Lung (tissue), 12 donors: ENCODE results near the gene GPR146. TPM values are rescaled to one million over a fixed set of nuclear protein-coding genes. Genes with fewer than 3 reads are reported as not detected.
"Not testable (repeated sequence)": the region's sequence is repeated elsewhere in the genome, so short reads cannot be mapped to it uniquely, and the experiment has no call there.

ENCODE experiments used
- ATAC-seq: fragments of 200-7000 bp; cut with Tn5 transposase; one replicate; pipeline ENCODE4 v1.9.1; 2020; ENCODE audit warnings: moderate number of reproducible peaks; ENCODE audit not compliant: insufficient read depth, low FRiP score
- DNase-seq, 3 donors: peaks; one replicate each; pipeline ENCODE4 v3.0.0-alpha.2; 2013 to 2017
- H3K27ac ChIP-seq, 2 donors: one replicate each; pipeline ENCODE4 v1.5.1; 2013; ENCODE audit warnings: mild to moderate bottlenecking in 2 of 2, moderate library complexity in 2 of 2, control low read depth in 1 of 2, inconsistent platforms in 1 of 2, low read depth in 1 of 2, low read length in 1 of 2
- H3K27me3 ChIP-seq, 3 donors: one replicate each; pipeline ENCODE4 v1.5.1; 2013; ENCODE audit warnings: low read length in 2 of 3; ENCODE audit not compliant: control insufficient read depth in 3 of 3, insufficient read depth in 3 of 3
- H3K36me3 ChIP-seq, 4 donors: one replicate each; pipeline ENCODE4 v1.5.1; 2013; ENCODE audit warnings: low read length in 4 of 4, mild to moderate bottlenecking in 1 of 4, moderate library complexity in 1 of 4; ENCODE audit not compliant: control insufficient read depth in 4 of 4, insufficient read depth in 4 of 4
- H3K4me1 ChIP-seq, 5 donors: one replicate each; pipeline ENCODE4 v1.5.1; 2013; ENCODE audit warnings: low read length in 5 of 5, mild to moderate bottlenecking in 2 of 5, moderate library complexity in 1 of 5; ENCODE audit not compliant: control insufficient read depth in 5 of 5, insufficient read depth in 5 of 5
- H3K4me3 ChIP-seq: one replicate; pipeline ENCODE4 v1.5.1; 2013; ENCODE audit warnings: mild to moderate bottlenecking, control low read depth, moderate library complexity
- H3K9ac ChIP-seq, 2 donors: one replicate each; pipeline ENCODE4 v1.5.1; 2013; ENCODE audit warnings: low read length in 2 of 2, control low read depth in 1 of 2; ENCODE audit not compliant: insufficient read depth in 1 of 2
- H3K9me3 ChIP-seq, 4 donors: one replicate each; pipeline ENCODE4 v1.5.1; 2013; ENCODE audit warnings: low read length in 3 of 4, mild to moderate bottlenecking in 1 of 4, moderate library complexity in 1 of 4; ENCODE audit not compliant: control insufficient read depth in 4 of 4, insufficient read depth in 3 of 4
- WGBS, 2 donors: extraction: QIAGEN DNeasy Blood & Tissue Kit; methylation state at CpG; one replicate each; pipeline ENCODE4 v1.1.7; 2013; 5-methylcytosine and 5-hydroxymethylcytosine counted together
- polyA plus RNA-seq, 2 donors: library from polyadenylated mRNA; stranded (reverse); fragments of 200-250 nt; gene quantifications; one replicate each; pipeline ENCODE4 v1.2.1, GENCODE V29; 2013
- total RNA-seq, 2 donors: library from RNA; depleted of rRNA in 1 of 2; stranded (reverse); fragments of >200 nt in 1 of 2; gene quantifications; one replicate each; pipeline ENCODE4 v1.2.1, GENCODE V29; 2014 to 2021
- TF ChIP-seq, protein P1 (sequence below): IDR thresholded peaks from 2 replicates; pipeline ENCODE4 v1.5.1; 2012; ENCODE audit warnings: mild to moderate bottlenecking; ENCODE audit errors: control extremely low read depth, extremely low read depth
- donor health status: control.
- donor health status: control.
- donor health status: Bipolar disorder and iron deficiency.
- donor health status: healthy.
- donor health status: DM: yes; HTN: yes; CAD: no.

GPR146 gene
- total and polyA plus RNA-seq, 4 donors, result 13.7 to 27.1 (median 14.0) TPM

DNA sequence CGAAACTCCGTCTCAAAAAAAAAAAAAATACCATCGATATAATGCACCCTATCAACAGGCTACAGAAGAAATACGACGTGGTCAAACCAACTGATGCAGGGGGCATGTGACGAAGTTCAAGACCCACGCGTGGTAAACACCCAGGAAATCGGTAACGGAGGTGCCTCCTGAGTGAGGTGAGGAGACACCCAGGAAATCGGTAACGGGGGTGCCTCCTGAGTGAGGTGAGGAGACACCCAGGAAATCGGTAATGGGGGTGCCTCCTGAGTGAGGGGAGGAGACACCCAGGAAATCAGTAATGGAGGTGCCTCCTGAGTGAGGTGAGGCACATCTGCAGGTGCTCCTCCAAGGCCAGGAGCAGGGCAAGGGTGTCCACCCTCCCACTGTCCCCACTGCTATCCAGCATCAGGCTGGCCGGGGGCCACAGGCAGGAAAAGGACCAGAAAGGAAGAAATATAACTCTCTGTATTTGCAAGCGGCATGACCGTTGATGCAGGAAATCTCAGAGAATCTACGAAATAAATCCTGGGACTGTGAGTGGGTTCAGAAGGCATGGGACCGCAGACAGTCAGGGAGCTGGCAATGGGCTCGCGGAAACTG is 10.7 kb upstream of the GPR146 start:
- ATAC-seq (no peak), DNase-seq (no peak)
- H3K27me3 ChIP-seq, result no peaks in the 10 kb centered on the region
- peaks cover 0 to 4% (median 0%) of the 10 kb centered on the region in 4 donors for H3K36me3 ChIP-seq
- TF ChIP-seq, protein P1, sequence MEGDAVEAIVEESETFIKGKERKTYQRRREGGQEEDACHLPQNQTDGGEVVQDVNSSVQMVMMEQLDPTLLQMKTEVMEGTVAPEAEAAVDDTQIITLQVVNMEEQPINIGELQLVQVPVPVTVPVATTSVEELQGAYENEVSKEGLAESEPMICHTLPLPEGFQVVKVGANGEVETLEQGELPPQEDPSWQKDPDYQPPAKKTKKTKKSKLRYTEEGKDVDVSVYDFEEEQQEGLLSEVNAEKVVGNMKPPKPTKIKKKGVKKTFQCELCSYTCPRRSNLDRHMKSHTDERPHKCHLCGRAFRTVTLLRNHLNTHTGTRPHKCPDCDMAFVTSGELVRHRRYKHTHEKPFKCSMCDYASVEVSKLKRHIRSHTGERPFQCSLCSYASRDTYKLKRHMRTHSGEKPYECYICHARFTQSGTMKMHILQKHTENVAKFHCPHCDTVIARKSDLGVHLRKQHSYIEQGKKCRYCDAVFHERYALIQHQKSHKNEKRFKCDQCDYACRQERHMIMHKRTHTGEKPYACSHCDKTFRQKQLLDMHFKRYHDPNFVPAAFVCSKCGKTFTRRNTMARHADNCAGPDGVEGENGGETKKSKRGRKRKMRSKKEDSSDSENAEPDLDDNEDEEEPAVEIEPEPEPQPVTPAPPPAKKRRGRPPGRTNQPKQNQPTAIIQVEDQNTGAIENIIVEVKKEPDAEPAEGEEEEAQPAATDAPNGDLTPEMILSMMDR, result no peak
- H3K4me1 ChIP-seq, result peaks cover 0 to 9% (median 4%) of the 10 kb centered on the region in 5 donors
- H3K9ac ChIP-seq, result no peak overlapping the region
- 85 to 86% methylated on average over 20 of the region's 20 CpGs for WGBS, 2 donors
- H3K9me3 ChIP-seq, result no peaks in the 10 kb centered on the region
- no peak overlapping the region for H3K4me3 ChIP-seq
- no peak overlapping the region for H3K27ac ChIP-seq

DNA sequence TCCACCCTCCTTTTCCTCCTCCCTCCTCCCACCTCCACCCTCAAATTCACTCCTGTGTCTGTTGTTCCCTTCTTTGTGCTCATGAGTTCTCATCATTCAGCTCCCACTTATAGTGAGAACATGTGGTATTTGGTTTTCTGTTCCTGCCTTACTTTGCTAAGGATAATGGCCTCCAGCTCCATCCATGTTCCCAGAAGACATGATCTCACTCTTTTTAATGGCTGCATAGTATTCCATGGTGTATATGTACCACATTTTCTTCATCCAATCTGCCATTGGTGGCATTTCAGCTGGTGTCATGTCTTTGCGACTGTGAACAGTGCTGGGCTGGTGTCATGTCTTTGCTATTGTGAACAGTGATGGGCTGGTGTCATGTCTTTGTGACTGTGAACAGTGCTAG is 9.6 kb upstream of the GPR146 start:
- H3K9me3 ChIP-seq, ATAC-seq, H3K9ac ChIP-seq, DNase-seq, H3K27me3 ChIP-seq, H3K4me3 ChIP-seq, H3K36me3 ChIP-seq, H3K27ac ChIP-seq, H3K4me1 ChIP-seq: not testable (repeated sequence)
- 95 to 97% methylated on average over 1 of the region's 1 CpG for WGBS, 2 donors

DNA sequence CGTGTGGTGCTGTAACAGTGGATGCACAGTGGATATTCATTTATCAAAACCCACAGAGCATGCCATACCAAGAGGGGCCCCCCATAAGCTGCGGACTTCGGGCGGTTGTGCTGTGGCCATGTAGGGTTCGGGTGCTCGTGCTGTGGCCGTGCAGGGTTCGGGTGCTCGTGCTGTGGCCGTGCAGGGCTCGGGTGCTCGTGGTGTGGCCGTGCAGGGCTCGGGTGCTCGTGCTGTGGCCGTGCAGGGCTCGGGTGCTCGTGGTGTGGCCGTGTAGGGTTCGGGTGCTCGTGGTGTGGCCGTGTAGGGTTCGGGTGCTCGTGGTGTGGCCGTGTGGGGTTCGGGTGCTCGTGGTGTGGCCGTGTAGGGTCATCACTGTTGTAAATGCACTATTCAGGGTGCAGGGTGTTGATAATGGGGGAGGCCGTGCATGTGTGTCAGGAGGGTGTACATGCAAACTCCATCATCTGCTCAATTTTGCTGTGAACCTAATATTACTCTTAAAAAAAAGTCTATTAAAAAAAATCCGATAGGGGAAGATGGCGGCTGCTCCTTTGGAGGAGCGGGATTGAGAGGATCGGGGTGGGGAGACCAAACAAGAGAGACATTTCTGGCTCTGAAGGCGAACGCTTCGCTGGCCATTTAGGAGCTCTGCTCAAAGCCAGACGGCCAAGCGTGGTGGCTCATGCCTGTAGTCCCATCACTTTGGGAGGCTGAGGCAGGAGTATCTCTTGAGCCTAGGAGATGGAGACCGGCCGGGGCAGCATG is 8.0 kb upstream of the GPR146 start:
- DNase-seq, H3K36me3 ChIP-seq: not testable (repeated sequence)
- WGBS, 2 donors, result 96 to 98% methylated on average over 40 of the region's 40 CpGs

DNA sequence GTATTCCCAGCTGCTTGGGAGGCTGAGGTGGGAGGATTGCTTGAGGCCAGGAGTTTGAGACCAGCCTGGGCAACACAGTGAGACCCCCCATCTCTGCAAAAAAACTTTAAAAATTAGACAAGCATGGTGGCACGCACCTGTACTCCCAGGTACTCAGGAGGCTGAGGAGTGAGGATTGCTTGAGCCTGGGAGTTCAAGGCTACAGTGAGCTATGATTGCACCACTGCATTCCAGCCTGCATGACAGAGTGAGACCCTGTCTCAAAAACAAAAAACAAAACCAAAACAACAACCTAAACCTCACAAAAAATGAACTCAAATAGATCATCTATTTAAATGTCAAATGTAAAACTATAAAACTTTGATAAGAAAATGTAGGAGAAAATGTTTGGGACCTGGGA is 4.1 kb upstream of the GPR146 start:
- ATAC-seq, H3K36me3 ChIP-seq, DNase-seq, H3K4me3 ChIP-seq, H3K9ac ChIP-seq, H3K27me3 ChIP-seq, H3K27ac ChIP-seq, H3K9me3 ChIP-seq: not testable (repeated sequence)
- 86 to 98% methylated on average over 1 of the region's 1 CpG for WGBS, 2 donors
- H3K4me1 ChIP-seq, result peaks cover 0 to 41% (median 18%) of the 10 kb centered on the region in 5 donors

More for the DNA sequence above, 8.0 kb upstream of the GPR146 start:
- H3K9me3 ChIP-seq, ATAC-seq, H3K9ac ChIP-seq, H3K27ac ChIP-seq, H3K4me3 ChIP-seq, H3K27me3 ChIP-seq: not testable (repeated sequence)
- H3K4me1 ChIP-seq, result peaks cover 0 to 13% (median 2%) of the 10 kb centered on the region in 5 donors

DNA sequence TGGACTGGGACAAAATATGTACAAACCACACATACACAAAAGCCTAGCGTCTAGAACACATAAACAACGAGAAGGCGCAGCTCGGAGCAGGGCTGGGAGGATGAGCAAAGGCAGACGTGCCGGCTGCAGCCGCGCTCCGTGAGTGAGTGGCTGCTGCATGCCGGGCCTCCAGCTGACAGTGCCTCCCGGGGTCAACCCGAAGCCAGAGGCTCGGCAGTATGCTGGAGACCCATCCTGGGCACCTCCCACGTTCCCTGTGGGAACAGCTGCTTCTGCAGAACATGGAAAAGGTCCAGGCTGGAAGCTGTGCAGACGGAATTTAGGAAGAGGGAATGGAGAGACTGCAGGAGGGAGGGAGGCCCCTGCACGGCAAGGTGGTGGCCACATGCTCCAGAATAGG is 3.6 kb upstream of the GPR146 start:
- H3K4me1 ChIP-seq, result peaks cover 0 to 44% (median 20%) of the 10 kb centered on the region in 5 donors
- no peak for ATAC-seq
- H3K9me3 ChIP-seq, result no peaks in the 10 kb centered on the region
- H3K27me3 ChIP-seq, result no peaks in the 10 kb centered on the region
- H3K4me3 ChIP-seq, result no peak overlapping the region
- TF ChIP-seq, protein P1, result no peak
- peak; percentile 85 to 93 (median 93) for DNase-seq
- no peak overlapping the region for H3K27ac ChIP-seq
- 48 to 78% methylated on average over 16 of the region's 16 CpGs for WGBS, 2 donors
- no peaks in the 10 kb centered on the region for H3K36me3 ChIP-seq
- H3K9ac ChIP-seq, result no peak overlapping the region
